ENCODE measurements around the gene LANCL1.

LANCL1 gene

GRCh38 chr2:210389856-210390255 lies 86.7 kb downstream of the LANCL1 start:
- no peak for DNase-seq (ENCODE audit: low spot score)

GRCh38 chr2:210388148-210388547 lies 88.4 kb downstream of the LANCL1 start:
- DNase-seq (ENCODE audit: low spot score) = no peak

- DNase-seq (ENCODE audit: low spot score) = no peak
Observed at GRCh38 chr2:210387074-210387473, 89.5 kb downstream of the LANCL1 start.

All from left forelimb (tissue), 1 donor.